Renal cortical epithelial cell (primary cell): Measurements from ENCODE around the gene CACNB3. TPM values are rescaled to one million over a fixed set of nuclear protein-coding genes. Genes with fewer than 3 reads are reported as not detected.

Experiments
- DNase-seq: peaks from one replicate; pipeline ENCODE4 v3.0.0-alpha.2; 2011; ENCODE audit warnings: low read depth
- total RNA-seq: library from RNA; depleted of rRNA; stranded (reverse); fragments of >200 nt; gene quantifications from 2 replicates; pipeline ENCODE4 v1.2.3, GENCODE V29; 2014

Gene CACNB3
- total RNA-seq, 1 donor from 2014 or later: 31.1 TPM

- peak; percentile 62 for DNase-seq
Observed at GRCh38 chr12:48788854-48789775, 29.2 kb upstream of the CACNB3 start, which contains the start of gene ADCY6. ADCY6 (minus strand) TSS chr12:48789089; CDS start chr12:48783434, 5,655 bp downstream.

- DNase-seq: no peak
Observed at GRCh38 chr12:48789858-48790326, 28.4 kb upstream of the CACNB3 start.

GRCh38 chr12:48793696-48794095, 24.6 kb upstream of the CACNB3 start:
- no peak for DNase-seq

GRCh38 chr12:48794870-48795269, 23.4 kb upstream of the CACNB3 start:
- peak; percentile 95 for DNase-seq

- peak; percentile 66 for DNase-seq
Observed at GRCh38 chr12:48795550-48796455, 22.5 kb upstream of the CACNB3 start.

GRCh38 chr12:48796976-48797375, 21.3 kb upstream of the CACNB3 start:
- DNase-seq: no peak

- DNase-seq: no peak
Observed at GRCh38 chr12:48800457-48800856, 17.8 kb upstream of the CACNB3 start.

GRCh38 chr12:48800971-48801370, 17.3 kb upstream of the CACNB3 start:
- no peak for DNase-seq

- DNase-seq: no peak
Observed at GRCh38 chr12:48803675-48804074, 14.6 kb upstream of the CACNB3 start.

GRCh38 chr12:48807981-48808380, 10.3 kb upstream of the CACNB3 start:
- DNase-seq: no peak

GRCh38 chr12:48810903-48811431, 7.3 kb upstream of the CACNB3 start:
- peak; percentile 93 for DNase-seq

GRCh38 chr12:48811437-48812090, 6.7 kb upstream of the CACNB3 start:
- DNase-seq: no peak

- DNase-seq: no peak
Observed at GRCh38 chr12:48812389-48812788, 5.9 kb upstream of the CACNB3 start.

- peak; percentile 67 for DNase-seq
Observed at GRCh38 chr12:48813465-48814261, 4.6 kb upstream of the CACNB3 start.

- peak; percentile 35 for DNase-seq
Observed at GRCh38 chr12:48814262-48815125, 3.8 kb upstream of the CACNB3 start.

- peak; percentile 70 for DNase-seq
Observed at GRCh38 chr12:48815126-48816110, 2.9 kb upstream of the CACNB3 start.

- DNase-seq: peak; percentile 25
Observed at GRCh38 chr12:48816143-48816854, 2.0 kb upstream of the CACNB3 start.
